C4-2B (cell line): ENCODE results near the gene WDR47.
"Not testable (repeated sequence)": the region's sequence is repeated elsewhere in the genome, so short reads cannot be mapped to it uniquely, and the experiment has no call there.

ENCODE experiments used
- H3K27ac ChIP-seq: fragments of 450-650 bp; 2 replicates; pipeline ENCODE4 v1.5.1; 2017
- ZFX ChIP-seq: fragments of 450-650 bp; IDR thresholded peaks from 2 replicates; pipeline ENCODE4 v1.6.1; 2017
- TF ChIP-seq, protein P1 (sequence below): fragments of 450-650 bp; conservative IDR thresholded peaks from 2 replicates; pipeline ENCODE4 v1.5.1; 2017; ENCODE audit warnings: mild to moderate bottlenecking

WDR47 gene

DNA sequence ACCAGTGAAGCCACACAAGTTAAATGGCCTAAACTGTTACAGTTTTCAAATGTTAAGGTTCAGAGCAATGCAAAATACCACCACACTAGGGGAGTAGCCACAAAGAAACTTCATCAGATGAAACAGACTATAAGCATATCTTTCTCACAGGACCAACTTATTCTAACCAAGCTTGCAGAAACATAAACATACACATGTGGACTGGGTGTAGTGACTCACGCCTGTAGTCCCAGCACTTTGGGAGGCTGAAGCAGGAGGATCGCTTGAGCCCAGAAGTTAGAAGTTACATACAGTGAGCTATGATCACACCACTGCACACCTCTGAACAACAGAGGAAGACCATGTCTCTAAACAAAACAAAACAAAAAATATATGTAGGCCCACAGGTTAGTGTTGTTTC lies 17.3 kb downstream of the WDR47 start:
- no peak for TF ChIP-seq ZFX
- TF ChIP-seq, protein P1, sequence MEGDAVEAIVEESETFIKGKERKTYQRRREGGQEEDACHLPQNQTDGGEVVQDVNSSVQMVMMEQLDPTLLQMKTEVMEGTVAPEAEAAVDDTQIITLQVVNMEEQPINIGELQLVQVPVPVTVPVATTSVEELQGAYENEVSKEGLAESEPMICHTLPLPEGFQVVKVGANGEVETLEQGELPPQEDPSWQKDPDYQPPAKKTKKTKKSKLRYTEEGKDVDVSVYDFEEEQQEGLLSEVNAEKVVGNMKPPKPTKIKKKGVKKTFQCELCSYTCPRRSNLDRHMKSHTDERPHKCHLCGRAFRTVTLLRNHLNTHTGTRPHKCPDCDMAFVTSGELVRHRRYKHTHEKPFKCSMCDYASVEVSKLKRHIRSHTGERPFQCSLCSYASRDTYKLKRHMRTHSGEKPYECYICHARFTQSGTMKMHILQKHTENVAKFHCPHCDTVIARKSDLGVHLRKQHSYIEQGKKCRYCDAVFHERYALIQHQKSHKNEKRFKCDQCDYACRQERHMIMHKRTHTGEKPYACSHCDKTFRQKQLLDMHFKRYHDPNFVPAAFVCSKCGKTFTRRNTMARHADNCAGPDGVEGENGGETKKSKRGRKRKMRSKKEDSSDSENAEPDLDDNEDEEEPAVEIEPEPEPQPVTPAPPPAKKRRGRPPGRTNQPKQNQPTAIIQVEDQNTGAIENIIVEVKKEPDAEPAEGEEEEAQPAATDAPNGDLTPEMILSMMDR: no peak
- H3K27ac ChIP-seq: no peak overlapping the region

DNA sequence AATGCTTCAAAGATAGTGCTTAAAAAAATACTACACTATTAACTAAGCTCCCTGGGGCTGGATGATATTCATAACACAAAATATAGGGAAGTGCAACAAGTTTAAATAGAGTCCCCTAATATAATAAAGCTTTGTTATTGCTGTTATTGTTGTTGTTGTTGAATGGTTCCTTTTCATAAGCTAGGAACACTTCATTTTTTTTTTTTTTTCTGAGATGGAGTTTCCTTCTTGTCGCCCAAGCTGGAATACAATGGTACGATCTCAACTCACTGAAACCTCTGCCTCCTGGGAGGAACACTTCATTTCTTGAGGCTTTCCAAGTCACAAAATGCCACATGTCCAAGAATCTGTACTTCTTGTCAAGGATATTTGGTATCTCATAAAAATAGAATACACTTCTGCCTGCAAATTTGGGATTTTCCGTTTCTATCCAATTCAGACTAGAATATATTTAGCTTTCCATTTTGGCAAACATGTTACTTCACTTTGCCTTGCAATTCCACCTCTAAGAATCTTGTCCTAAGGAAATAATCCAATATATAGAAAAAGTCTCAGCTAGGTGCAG lies 21.1 kb downstream of the WDR47 start:
- no peak overlapping the region for H3K27ac ChIP-seq
- TF ChIP-seq, protein P1: no peak
- no peak for TF ChIP-seq ZFX

DNA sequence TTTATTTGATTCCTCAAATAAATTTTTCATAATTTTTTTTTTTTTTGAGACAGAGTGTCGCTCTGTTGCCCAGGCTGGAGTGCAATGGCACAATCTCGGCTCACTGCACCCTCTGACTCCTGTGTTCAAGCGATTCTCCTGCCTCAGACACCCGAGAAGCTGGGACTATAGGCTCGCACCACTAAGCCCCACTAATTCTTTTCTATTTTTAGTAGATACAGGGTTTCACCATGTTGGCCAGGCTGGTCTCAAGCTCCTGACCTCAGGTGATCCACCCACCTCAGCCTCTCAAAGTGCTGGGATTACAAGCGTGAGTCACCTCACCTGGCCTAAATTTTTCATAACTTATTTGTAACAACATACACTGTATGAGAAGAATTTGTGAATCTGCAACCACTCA lies 24.2 kb downstream of the WDR47 start:
- H3K27ac ChIP-seq: not testable (repeated sequence)

DNA sequence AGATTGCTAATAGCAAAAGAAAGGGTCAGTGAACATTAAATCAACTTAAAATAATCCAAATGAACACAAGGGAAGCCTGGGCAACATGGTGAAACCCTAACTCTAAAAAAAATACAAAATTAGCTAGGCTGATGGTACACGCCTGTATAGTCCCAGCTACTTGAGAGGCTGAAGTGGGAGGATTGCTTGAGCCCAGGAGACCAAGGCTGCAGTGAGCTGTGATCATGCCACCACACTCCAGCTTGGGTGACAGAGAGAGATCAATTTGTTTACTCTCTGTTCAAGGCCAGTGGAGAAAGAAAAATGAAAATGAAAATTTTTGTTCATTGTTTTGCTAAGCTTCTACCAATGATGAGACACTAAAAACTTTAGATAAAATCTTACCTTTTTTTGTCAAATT lies 24.8 kb downstream of the WDR47 start:
- TF ChIP-seq, protein P1: no peak
- no peak for TF ChIP-seq ZFX
- no peak overlapping the region for H3K27ac ChIP-seq

DNA sequence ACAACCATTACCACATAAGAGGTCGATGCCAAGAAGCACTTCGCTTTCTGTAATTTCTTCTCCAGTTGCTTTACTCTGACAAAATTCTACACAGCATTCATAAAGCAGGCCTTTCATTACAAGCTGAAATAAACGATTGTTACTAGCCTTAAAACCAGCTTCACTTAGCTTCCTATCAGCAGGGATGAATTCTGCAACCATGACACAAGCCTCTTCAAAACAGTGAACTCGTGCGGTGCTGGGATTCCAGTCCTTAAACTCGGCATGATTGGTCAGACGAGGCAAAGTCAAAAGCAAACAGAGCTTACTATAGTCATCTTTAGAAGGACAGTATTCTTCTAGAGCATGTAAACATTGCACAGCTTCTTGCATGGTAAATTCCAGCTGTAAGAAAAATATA lies 30.6 kb downstream of the WDR47 start:
- no peak overlapping the region for H3K27ac ChIP-seq
- no peak for TF ChIP-seq ZFX
- TF ChIP-seq, protein P1: no peak

DNA sequence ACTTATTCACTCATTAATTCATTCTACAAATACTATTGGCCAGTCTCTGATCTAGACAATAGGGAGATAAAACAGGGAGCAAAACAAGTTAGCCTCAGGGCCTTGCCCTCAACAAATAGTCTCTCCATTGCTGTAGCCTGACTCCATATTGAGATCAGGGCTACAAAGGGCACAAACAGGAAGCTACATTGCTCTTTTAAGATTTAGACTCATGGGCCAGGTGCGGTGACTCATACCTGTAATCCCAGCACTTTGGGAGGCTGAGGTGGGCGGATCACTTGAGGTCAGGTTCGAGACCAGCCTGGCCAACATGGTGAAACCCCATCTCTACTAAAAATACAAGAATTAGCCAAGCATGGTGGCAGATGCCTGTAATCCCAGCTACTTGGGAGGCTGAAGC lies 45.3 kb downstream of the WDR47 start:
- not testable (repeated sequence) for H3K27ac ChIP-seq

DNA sequence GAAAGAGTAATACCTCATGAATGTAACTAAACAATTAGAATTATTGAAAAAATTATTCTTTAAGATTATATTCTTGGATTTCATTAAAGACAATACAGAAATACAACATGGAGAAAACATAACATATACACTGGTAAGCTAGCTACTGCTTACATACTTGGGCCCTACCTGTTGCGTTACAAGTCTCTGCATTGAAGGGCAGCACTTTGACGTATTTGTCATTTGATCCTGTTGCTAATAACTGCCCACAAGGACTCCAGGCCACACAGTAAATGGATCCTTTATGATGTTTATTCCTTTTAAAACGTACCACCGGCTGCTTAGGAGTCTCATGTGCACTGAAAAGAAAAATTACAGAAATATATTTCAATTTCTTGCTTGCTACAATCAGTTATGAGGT lies 58.8 kb downstream of the WDR47 start:
- no peak overlapping the region for H3K27ac ChIP-seq
- TF ChIP-seq, protein P1: no peak
- no peak for TF ChIP-seq ZFX

DNA sequence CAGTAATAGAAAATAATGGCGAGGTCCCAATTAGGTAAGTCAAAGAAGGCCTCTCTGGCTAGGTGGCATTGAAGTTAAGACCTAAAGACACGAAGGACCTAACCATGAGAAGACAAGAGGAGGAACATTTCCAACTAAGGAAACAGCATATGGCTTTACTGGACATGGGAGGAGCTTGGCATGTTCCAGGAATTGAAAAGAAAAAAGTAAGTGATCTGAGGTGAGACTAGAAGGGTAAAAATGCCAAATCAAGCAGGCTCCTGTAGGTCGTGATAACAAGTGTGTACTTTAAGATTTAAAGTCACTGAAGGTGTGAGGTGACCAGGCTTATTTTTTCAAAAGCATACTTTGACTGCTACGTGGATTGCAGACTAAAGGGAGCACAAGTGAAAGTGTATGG lies 65.2 kb downstream of the WDR47 start:
- no peak for TF ChIP-seq ZFX
- TF ChIP-seq, protein P1: no peak
- H3K27ac ChIP-seq: no peak overlapping the region

DNA sequence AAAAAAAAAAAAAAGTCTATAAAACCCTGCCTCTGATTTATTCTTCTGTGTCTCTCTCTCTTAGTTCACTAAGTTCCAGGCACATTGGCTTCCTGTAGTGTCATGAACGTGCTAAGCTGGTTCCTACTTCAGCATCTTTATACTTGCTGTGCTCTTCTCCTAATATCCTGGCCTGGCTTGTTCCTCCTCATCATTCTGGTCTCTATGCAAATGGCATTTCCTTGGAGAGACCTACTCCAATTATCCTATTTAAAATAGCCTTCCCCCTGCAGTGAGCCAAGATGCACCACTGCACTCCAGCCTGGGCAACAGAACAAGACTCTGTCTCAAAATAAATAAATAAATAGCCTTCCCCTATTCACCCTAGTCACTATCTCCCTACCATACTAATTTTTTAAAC lies 69.0 kb downstream of the WDR47 start:
- no peak for TF ChIP-seq ZFX
- TF ChIP-seq, protein P1: no peak
- no peak overlapping the region for H3K27ac ChIP-seq
